HepG2 (cell line): Measurements from ENCODE around the gene GJB1.

Experiments used
- CBX2 ChIP-seq, 2 experiments: fragments of 200-600 bp in 1 of 2; sonication (generic); formaldehyde crosslinking in 1 of 2; IDR thresholded peaks; 2 replicates each; pipeline versions ENCODE4 v1.7.0 to v1.8.1; 2018 to 2022; ENCODE audit warnings: low read depth in 2 of 2, low read length in 1 of 2, mild to moderate bottlenecking in 1 of 2, missing genetic modification reagents in 1 of 2
- CTCF ChIP-seq: sonication (generic); formaldehyde crosslinking; IDR thresholded peaks from 2 replicates; pipeline ENCODE4 v1.5.0; 2020; ENCODE audit warnings: mild to moderate bottlenecking, missing genetic modification reagents, moderate library complexity
- FOXA1 ChIP-seq, 2 experiments: fragments of 450-650 bp in 1 of 2; sonication (generic) in 1 of 2; formaldehyde crosslinking in 1 of 2; IDR thresholded peaks; 2 replicates each; pipeline versions ENCODE4 v1.4.0 to v1.6.1; 2016 to 2020; ENCODE audit warnings: missing genetic modification reagents in 1 of 2
- NPAS2 ChIP-seq: sonication (generic); formaldehyde crosslinking; IDR thresholded peaks from 2 replicates; pipeline ENCODE4 v1.8.0; 2022; ENCODE audit warnings: mild to moderate bottlenecking, missing genetic modification reagents, borderline replicate concordance
- PAXIP1 ChIP-seq: sonication (generic); formaldehyde crosslinking; conservative IDR thresholded peaks from 2 replicates; pipeline ENCODE4 v1.4.0; 2020; ENCODE audit warnings: mild to moderate bottlenecking, missing genetic modification reagents, moderate library complexity
- SIN3A ChIP-seq: IDR thresholded peaks from 2 replicates; pipeline ENCODE4 v1.6.1; 2011; ENCODE audit warnings: low read depth, mild to moderate bottlenecking, control low read depth, low read length, borderline replicate concordance

- TF ChIP-seq FOXA1 (IDR thresholded peaks at IDR 0.05) (no peak), FOXA1 (CRISPR knock-in tag; IDR thresholded peaks at IDR 0.05) (no peak), CTCF (CRISPR knock-in tag) (no peak), SIN3A (no peak), PAXIP1 (CRISPR knock-in tag) (no peak), NPAS2 (no peak), CBX2 (IDR thresholded peaks at IDR 0.05; ENCODE audit: low read depth, low read length) (no peak), CBX2 (CRISPR knock-in tag; IDR thresholded peaks at IDR 0.05; ENCODE audit: low read depth) (no peak)
These were observed 16.8 kb downstream of the GJB1 start for GRCh38 chrX:71239781-71240180.
